HEK293 (cell line): ENCODE results near the gene FXYD3.
A peak's percentile ranks its signal among the peaks of the same experiment; 100 is the strongest.

Source experiments
- CTCF ChIA-PET: fragments of 350-600 bp; formaldehyde crosslinking; extraction: SDS; loops from one replicate; lab custom pipeline; 2021; ENCODE audit warnings: antibody characterized with exemption; lab: Yijun Ruan, JAX
- POLR2A ChIA-PET: fragments of 300-600 bp; formaldehyde crosslinking; extraction: SDS; loops from one replicate; lab custom pipeline; 2020; ENCODE audit warnings: antibody characterized with exemption, inconsistent platforms; lab: Yijun Ruan, JAX
- H3K27ac ChIP-seq: fragments of 200-500 bp; sonication (Bioruptor generic); 2 replicates; pipeline ENCODE4 v1.5.1; 2014; ENCODE audit warnings: low read depth, low read length, control low read depth, inconsistent platforms; ENCODE audit errors: extremely low read depth
- H3K36me3 ChIP-seq, 2 experiments: fragments of 200-500 bp in 1 of 2; sonication (Bioruptor generic) in 1 of 2; 1 replicate in 1 of 2; 2 replicates in 1 of 2; pipeline ENCODE4 v1.5.1; 2014 to 2017; ENCODE audit warnings: inconsistent platforms in 2 of 2, low read length in 2 of 2; ENCODE audit not compliant: control insufficient read depth in 2 of 2, insufficient read depth in 1 of 2
- H3K4me1 ChIP-seq: fragments of 200-500 bp; sonication (Bioruptor generic); 2 replicates; pipeline ENCODE4 v1.5.1; 2014; ENCODE audit warnings: mild to moderate bottlenecking, low read length, inconsistent platforms; ENCODE audit not compliant: control insufficient read depth, insufficient read depth
- H3K4me3 ChIP-seq: 2 replicates; pipeline ENCODE4 v1.5.1; 2011; ENCODE audit warnings: low read depth, mild to moderate bottlenecking, control low read depth, low read length, moderate library complexity
- H3K9me3 ChIP-seq: fragments of 200-500 bp; sonication (Bioruptor generic); 2 replicates; pipeline ENCODE4 v1.5.1; 2014; ENCODE audit warnings: low read depth, low read length, inconsistent platforms; ENCODE audit not compliant: control insufficient read depth, insufficient read depth
- GLIS1 ChIP-seq: fragments of 450-650 bp; formaldehyde crosslinking; IDR thresholded peaks from 2 replicates; pipeline ENCODE4 v1.5.1; 2016; ENCODE audit warnings: missing biosample characterization, missing genetic modification characterization
- SP7 ChIP-seq: fragments of 450-650 bp; formaldehyde crosslinking; IDR thresholded peaks from 2 replicates; pipeline ENCODE4 v1.5.1; 2016; ENCODE audit warnings: missing biosample characterization, missing genetic modification characterization
- ZNF2 ChIP-seq: fragments of 450-650 bp; formaldehyde crosslinking; IDR thresholded peaks from 2 replicates; pipeline ENCODE4 v1.5.1; 2016; ENCODE audit warnings: missing biosample characterization, missing genetic modification characterization
- ZNF202 ChIP-seq: fragments of 450-650 bp; formaldehyde crosslinking; IDR thresholded peaks from 2 replicates; pipeline ENCODE4 v1.5.1; 2016; ENCODE audit warnings: missing biosample characterization, missing genetic modification characterization, borderline replicate concordance
- ZNF221 ChIP-seq: fragments of 450-650 bp; formaldehyde crosslinking; IDR thresholded peaks from 2 replicates; pipeline ENCODE4 v1.5.1; 2017; ENCODE audit warnings: missing biosample characterization, missing genetic modification characterization, borderline replicate concordance
- ZNF354C ChIP-seq: fragments of 450-650 bp; formaldehyde crosslinking; IDR thresholded peaks from 2 replicates; pipeline ENCODE4 v1.5.1; 2016; ENCODE audit warnings: missing biosample characterization, missing genetic modification characterization, low read depth, borderline replicate concordance
- ZNF423 ChIP-seq: fragments of 450-650 bp; formaldehyde crosslinking; IDR thresholded peaks from 2 replicates; pipeline ENCODE4 v1.5.1; 2016; ENCODE audit warnings: missing biosample characterization, missing genetic modification characterization
- ZNF48 ChIP-seq: fragments of 450-650 bp; formaldehyde crosslinking; IDR thresholded peaks from 2 replicates; pipeline ENCODE4 v1.5.1; 2016; ENCODE audit warnings: missing biosample characterization, missing genetic modification characterization
- ZNF501 ChIP-seq: fragments of 450-650 bp; formaldehyde crosslinking; IDR thresholded peaks from 2 replicates; pipeline ENCODE4 v1.5.1; 2016; ENCODE audit warnings: missing biosample characterization, missing genetic modification characterization
- ZNF514 ChIP-seq: fragments of 450-650 bp; formaldehyde crosslinking; IDR thresholded peaks from 2 replicates; pipeline ENCODE4 v1.5.1; 2016; ENCODE audit warnings: missing biosample characterization, missing genetic modification characterization
- ZNF521 ChIP-seq: fragments of 450-650 bp; formaldehyde crosslinking; IDR thresholded peaks from 2 replicates; pipeline ENCODE4 v1.5.1; 2017; ENCODE audit warnings: missing biosample characterization, mild to moderate bottlenecking, missing genetic modification characterization
- ZNF701 ChIP-seq: fragments of 450-650 bp; formaldehyde crosslinking; IDR thresholded peaks from 2 replicates; pipeline ENCODE4 v1.5.1; 2016; ENCODE audit warnings: missing biosample characterization, missing genetic modification characterization
- ZNF791 ChIP-seq: fragments of 450-650 bp; formaldehyde crosslinking; IDR thresholded peaks from 2 replicates; pipeline ENCODE4 v1.5.1; 2016; ENCODE audit warnings: missing biosample characterization, missing genetic modification characterization
- ZXDB ChIP-seq: fragments of 450-650 bp; formaldehyde crosslinking; IDR thresholded peaks from 2 replicates; pipeline ENCODE4 v1.5.1; 2016; ENCODE audit warnings: missing biosample characterization, missing genetic modification characterization
- TF ChIP-seq, protein P1 (sequence below): fragments of 450-650 bp; formaldehyde crosslinking; IDR thresholded peaks from 2 replicates; pipeline ENCODE4 v1.5.1; 2016; ENCODE audit warnings: missing biosample characterization, missing genetic modification characterization
- TF ChIP-seq, protein P2 (sequence below): fragments of 450-650 bp; formaldehyde crosslinking; optimal IDR thresholded peaks from 2 replicates; pipeline ENCODE3; 2016; ENCODE audit warnings: missing biosample characterization, mild to moderate bottlenecking, missing genetic modification characterization
- TF ChIP-seq, protein P3 (sequence below): fragments of 450-650 bp; formaldehyde crosslinking; IDR thresholded peaks from 2 replicates; pipeline ENCODE4 v1.5.1; 2016; ENCODE audit warnings: missing biosample characterization, missing genetic modification characterization, borderline replicate concordance
- TF ChIP-seq, protein P4 (sequence below): fragments of 450-650 bp; formaldehyde crosslinking; IDR thresholded peaks from 2 replicates; pipeline ENCODE4 v1.5.1; 2016; ENCODE audit warnings: missing biosample characterization, missing genetic modification characterization
- TF ChIP-seq, protein P5 (sequence below): sonication (generic); formaldehyde crosslinking; IDR thresholded peaks from 2 replicates; pipeline ENCODE4 v1.8.1; 2022; ENCODE audit warnings: mild to moderate bottlenecking, moderate library complexity, missing genetic modification reagents
- TF ChIP-seq, protein P6 (sequence below): fragments of 450-650 bp; formaldehyde crosslinking; IDR thresholded peaks from 2 replicates; pipeline ENCODE4 v1.5.1; 2016; ENCODE audit warnings: missing biosample characterization, missing genetic modification characterization

Gene FXYD3

DNA sequence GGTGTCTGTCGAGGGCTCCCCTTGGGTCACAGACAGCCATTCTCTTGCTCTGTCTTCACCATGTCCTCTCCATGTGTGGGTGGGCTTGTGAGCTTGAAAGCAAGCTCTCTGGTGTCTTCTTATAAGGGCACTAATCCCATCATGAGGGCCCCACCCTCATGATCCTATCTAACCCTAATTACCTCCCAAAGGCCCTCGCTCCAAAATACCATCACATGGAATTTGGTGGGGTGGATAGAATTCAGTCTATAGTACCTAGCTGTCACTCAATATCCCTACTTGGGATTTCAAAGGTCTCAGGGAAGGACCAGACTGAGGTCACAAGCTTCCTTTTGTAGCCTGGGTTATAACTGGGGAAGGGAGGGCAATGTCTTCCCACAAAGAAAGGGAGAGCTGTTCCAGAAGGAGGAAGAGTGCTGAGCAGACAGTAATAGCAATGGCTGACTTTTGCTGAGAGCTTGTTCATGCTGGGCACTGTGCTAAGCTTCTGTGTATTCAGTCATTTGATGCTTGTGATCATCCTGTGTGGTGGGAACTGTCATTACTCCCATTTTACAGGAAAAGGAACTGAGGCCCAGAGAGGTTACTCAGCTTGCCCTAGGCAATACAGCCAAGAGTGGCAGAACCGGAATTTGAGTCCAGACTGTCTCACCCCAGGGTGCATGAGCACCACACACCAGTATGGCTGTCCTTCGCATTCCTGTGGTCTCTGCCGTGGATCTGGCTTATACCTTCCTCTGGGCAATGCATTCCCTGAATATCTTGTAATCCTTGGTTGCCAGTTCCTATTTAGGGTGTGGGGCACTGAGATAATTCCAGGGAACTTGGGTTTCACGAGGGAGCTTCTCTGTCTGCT is 47.1 kb downstream of the FXYD3 start:
- Histone ChIP-seq H3K4me3 (no peak overlapping the region), H3K9me3 (peaks cover 9% of the 10 kb centered on the region)
- TF ChIP-seq ZXDB (no peak), GLIS1 (tag by site-specific recombination) (no peak)
- TF ChIP-seq, protein P1, sequence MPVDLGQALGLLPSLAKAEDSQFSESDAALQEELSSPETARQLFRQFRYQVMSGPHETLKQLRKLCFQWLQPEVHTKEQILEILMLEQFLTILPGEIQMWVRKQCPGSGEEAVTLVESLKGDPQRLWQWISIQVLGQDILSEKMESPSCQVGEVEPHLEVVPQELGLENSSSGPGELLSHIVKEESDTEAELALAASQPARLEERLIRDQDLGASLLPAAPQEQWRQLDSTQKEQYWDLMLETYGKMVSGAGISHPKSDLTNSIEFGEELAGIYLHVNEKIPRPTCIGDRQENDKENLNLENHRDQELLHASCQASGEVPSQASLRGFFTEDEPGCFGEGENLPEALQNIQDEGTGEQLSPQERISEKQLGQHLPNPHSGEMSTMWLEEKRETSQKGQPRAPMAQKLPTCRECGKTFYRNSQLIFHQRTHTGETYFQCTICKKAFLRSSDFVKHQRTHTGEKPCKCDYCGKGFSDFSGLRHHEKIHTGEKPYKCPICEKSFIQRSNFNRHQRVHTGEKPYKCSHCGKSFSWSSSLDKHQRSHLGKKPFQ (tag by site-specific recombination) = peak; percentile 49; the same call in 1 of the 2 replicates
- TF ChIP-seq, all 188 proteins: peak for 1
- ChIA-PET POLR2A (interaction anchor here (0.7 to 1.4 kb wide), 4 partner anchors 8 to 20 kb away, joined by 3 to 5 read pairs (median 5); partner anchors contain the start of gene FXYD5), CTCF (interaction anchor here (0.7 to 2.4 kb wide), 9 partner anchors 9 to 247 kb away, joined by 3 to 12 read pairs (median 7); partner anchors contain the start of genes FXYD3 and FXYD5)
- Histone ChIP-seq H3K36me3 (peaks cover 59 to 99% of the 10 kb centered on the region in 2 experiments), H3K27ac (no peak overlapping the region), H3K4me1 (no peaks in the 10 kb centered on the region)

DNA sequence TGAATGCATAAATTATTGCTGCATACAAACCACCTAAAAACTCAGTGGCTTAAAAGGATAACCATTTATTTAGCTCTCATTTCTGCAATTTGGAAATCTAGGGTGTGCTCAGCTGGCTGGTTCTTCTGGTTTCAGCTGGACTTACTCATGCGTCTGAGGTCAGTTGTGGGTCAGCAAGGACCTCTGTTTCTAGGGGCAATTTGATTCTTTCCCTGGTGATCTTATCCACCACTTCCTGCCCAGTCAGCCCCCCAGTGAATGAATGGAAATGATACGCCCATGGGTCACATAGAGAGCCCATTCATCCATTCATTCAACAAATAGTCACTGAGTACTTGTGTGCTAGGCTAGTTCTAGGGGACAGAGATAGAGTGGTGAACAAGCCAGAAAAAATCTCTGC is 48.8 kb downstream of the FXYD3 start:
- ChIA-PET POLR2A (no interaction called here), CTCF (no interaction called here)
- Histone ChIP-seq H3K9me3 (peaks cover 9% of the 10 kb centered on the region), H3K36me3 (peaks cover 45 to 92% of the 10 kb centered on the region in 2 experiments), H3K4me3 (no peak overlapping the region), H3K4me1 (no peaks in the 10 kb centered on the region), H3K27ac (no peak overlapping the region)
- TF ChIP-seq, protein P1 (tag by site-specific recombination) = no peak
- TF ChIP-seq, protein P2, sequence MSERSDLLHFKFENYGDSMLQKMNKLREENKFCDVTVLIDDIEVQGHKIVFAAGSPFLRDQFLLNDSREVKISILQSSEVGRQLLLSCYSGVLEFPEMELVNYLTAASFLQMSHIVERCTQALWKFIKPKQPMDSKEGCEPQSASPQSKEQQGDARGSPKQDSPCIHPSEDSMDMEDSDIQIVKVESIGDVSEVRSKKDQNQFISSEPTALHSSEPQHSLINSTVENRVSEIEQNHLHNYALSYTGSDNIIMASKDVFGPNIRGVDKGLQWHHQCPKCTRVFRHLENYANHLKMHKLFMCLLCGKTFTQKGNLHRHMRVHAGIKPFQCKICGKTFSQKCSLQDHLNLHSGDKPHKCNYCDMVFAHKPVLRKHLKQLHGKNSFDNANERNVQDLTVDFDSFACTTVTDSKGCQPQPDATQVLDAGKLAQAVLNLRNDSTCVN (tag by site-specific recombination) = no peak
- TF ChIP-seq, protein P3, sequence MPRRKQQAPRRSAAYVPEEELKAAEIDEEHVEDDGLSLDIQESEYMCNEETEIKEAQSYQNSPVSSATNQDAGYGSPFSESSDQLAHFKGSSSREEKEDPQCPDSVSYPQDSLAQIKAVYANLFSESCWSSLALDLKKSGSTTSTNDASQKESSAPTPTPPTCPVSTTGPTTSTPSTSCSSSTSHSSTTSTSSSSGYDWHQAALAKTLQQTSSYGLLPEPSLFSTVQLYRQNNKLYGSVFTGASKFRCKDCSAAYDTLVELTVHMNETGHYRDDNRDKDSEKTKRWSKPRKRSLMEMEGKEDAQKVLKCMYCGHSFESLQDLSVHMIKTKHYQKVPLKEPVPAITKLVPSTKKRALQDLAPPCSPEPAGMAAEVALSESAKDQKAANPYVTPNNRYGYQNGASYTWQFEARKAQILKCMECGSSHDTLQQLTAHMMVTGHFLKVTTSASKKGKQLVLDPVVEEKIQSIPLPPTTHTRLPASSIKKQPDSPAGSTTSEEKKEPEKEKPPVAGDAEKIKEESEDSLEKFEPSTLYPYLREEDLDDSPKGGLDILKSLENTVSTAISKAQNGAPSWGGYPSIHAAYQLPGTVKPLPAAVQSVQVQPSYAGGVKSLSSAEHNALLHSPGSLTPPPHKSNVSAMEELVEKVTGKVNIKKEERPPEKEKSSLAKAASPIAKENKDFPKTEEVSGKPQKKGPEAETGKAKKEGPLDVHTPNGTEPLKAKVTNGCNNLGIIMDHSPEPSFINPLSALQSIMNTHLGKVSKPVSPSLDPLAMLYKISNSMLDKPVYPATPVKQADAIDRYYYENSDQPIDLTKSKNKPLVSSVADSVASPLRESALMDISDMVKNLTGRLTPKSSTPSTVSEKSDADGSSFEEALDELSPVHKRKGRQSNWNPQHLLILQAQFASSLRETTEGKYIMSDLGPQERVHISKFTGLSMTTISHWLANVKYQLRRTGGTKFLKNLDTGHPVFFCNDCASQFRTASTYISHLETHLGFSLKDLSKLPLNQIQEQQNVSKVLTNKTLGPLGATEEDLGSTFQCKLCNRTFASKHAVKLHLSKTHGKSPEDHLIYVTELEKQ (tag by site-specific recombination) = no peak
- TF ChIP-seq ZNF701 (no peak), ZNF48 (tag by site-specific recombination) (no peak), ZNF2 (tag by site-specific recombination) (no peak), ZNF221 (tag by site-specific recombination) (no peak), ZNF202 (tag by site-specific recombination) (no peak), SP7 (tag by site-specific recombination) (no peak), ZNF501 (no peak), ZNF354C (tag by site-specific recombination) (no peak), ZNF791 (tag by site-specific recombination) (no peak), ZNF521 (tag by site-specific recombination) (no peak), ZNF514 (tag by site-specific recombination) (no peak), ZNF423 (no peak)
- TF ChIP-seq, protein P4, sequence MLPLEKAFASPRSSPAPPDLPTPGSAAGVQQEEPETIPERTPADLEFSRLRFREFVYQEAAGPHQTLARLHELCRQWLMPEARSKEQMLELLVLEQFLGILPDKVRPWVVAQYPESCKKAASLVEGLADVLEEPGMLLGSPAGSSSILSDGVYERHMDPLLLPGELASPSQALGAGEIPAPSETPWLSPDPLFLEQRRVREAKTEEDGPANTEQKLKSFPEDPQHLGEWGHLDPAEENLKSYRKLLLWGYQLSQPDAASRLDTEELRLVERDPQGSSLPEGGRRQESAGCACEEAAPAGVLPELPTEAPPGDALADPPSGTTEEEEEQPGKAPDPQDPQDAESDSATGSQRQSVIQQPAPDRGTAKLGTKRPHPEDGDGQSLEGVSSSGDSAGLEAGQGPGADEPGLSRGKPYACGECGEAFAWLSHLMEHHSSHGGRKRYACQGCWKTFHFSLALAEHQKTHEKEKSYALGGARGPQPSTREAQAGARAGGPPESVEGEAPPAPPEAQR = no peak
- TF ChIP-seq, protein P5, sequence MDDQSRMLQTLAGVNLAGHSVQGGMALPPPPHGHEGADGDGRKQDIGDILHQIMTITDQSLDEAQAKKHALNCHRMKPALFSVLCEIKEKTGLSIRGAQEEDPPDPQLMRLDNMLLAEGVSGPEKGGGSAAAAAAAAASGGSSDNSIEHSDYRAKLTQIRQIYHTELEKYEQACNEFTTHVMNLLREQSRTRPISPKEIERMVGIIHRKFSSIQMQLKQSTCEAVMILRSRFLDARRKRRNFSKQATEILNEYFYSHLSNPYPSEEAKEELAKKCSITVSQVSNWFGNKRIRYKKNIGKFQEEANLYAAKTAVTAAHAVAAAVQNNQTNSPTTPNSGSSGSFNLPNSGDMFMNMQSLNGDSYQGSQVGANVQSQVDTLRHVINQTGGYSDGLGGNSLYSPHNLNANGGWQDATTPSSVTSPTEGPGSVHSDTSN (CRISPR knock-in tag) = no peak
- TF ChIP-seq, protein P6, sequence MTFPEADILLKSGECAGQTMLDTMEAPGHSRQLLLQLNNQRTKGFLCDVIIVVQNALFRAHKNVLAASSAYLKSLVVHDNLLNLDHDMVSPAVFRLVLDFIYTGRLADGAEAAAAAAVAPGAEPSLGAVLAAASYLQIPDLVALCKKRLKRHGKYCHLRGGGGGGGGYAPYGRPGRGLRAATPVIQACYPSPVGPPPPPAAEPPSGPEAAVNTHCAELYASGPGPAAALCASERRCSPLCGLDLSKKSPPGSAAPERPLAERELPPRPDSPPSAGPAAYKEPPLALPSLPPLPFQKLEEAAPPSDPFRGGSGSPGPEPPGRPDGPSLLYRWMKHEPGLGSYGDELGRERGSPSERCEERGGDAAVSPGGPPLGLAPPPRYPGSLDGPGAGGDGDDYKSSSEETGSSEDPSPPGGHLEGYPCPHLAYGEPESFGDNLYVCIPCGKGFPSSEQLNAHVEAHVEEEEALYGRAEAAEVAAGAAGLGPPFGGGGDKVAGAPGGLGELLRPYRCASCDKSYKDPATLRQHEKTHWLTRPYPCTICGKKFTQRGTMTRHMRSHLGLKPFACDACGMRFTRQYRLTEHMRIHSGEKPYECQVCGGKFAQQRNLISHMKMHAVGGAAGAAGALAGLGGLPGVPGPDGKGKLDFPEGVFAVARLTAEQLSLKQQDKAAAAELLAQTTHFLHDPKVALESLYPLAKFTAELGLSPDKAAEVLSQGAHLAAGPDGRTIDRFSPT (tag by site-specific recombination) = no peak
